Measurements from ENCODE around the gene TUBB4B.
"Not testable (repeated sequence)": the region's sequence is repeated elsewhere in the genome, so short reads cannot be mapped to it uniquely, and the experiment has no call there.

TUBB4B gene

GRCh38 chr9:137236936-137237421 lies 4.1 kb upstream of the TUBB4B start:
- peak in 1 of 14 donors; percentile 30 for DNase-seq

GRCh38 chr9:137237759-137238726 lies 3.0 kb upstream of the TUBB4B start:
- DNase-seq, result peak in 9 of 14 donors; percentile 33 to 77 (median 56)

- DNase-seq, result not testable (repeated sequence)
Measured at GRCh38 chr9:137239541-137240200, 1.4 kb upstream of the TUBB4B start.

- DNase-seq, result peak in 12 of 14 donors; percentile 56 to 88 (median 83)
Measured at GRCh38 chr9:137240318-137240840, 708 bp upstream of the TUBB4B start.

DNA sequence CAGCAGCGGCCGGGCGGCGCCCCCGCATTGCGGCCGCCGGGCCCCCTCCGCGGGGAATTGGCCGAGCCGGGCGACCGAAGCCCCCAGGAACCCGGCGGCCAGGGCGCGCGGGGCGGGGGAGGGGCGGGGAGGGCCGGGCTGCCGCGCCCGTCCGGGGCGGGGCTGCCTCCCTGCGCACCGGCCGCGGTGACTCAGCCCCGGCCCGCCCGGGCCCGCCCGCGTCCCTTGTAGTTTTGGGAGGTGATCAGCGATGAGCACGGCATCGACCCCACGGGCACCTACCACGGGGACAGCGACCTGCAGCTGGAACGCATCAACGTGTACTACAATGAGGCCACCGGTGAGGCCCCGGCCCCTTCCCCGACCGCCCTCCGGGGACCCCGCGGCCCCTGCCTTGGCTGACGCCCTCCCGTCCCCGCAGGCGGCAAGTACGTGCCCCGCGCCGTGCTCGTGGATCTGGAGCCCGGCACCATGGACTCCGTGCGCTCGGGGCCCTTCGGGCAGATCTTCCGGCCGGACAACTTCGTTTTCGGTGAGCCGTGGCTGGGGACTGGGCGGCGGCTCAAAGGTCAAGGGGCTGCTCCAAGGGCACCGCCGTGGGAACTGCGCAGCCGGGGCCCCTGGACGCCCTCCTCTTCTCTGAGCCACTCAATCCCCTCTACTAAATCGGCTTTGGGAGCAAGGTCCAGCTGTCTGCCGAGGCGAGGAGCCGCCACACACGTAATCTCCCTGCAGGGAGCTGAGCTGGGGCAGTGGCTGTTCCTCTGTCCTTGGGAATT lies 592 bp downstream of the TUBB4B start:
- peak in 3 of 14 donors; percentile 20 to 65 (median 34) for DNase-seq

DNA sequence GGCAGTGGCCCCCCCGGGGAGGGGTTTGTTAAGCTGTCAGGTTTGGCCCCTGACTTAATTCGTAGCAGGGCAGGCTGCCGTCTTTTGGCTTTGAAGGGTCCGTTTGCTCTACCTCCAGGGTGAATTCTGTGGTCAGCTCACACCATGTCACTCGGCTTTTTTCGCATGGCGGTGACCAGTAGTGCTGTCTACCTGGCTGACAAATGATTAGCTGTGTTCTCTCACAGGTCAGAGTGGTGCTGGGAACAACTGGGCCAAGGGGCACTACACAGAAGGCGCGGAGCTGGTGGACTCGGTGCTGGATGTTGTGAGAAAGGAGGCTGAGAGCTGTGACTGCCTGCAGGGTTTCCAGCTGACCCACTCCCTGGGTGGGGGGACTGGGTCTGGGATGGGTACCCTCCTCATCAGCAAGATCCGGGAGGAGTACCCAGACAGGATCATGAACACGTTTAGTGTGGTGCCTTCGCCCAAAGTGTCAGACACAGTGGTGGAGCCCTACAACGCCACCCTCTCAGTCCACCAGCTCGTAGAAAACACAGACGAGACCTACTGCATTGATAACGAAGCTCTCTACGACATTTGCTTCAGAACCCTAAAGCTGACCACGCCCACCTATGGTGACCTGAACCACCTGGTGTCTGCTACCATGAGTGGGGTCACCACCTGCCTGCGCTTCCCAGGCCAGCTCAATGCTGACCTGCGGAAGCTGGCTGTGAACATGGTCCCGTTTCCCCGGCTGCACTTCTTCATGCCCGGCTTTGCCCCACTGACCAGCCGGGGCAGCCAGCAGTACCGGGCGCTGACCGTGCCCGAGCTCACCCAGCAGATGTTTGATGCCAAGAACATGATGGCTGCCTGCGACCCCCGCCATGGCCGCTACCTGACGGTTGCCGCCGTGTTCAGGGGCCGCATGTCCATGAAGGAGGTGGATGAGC lies 1.4 kb downstream of the TUBB4B start:
- no peak for DNase-seq

- DNase-seq, result not testable (repeated sequence)
Measured at GRCh38 chr9:137243266-137243625, 2.2 kb downstream of the TUBB4B start.

DNA sequence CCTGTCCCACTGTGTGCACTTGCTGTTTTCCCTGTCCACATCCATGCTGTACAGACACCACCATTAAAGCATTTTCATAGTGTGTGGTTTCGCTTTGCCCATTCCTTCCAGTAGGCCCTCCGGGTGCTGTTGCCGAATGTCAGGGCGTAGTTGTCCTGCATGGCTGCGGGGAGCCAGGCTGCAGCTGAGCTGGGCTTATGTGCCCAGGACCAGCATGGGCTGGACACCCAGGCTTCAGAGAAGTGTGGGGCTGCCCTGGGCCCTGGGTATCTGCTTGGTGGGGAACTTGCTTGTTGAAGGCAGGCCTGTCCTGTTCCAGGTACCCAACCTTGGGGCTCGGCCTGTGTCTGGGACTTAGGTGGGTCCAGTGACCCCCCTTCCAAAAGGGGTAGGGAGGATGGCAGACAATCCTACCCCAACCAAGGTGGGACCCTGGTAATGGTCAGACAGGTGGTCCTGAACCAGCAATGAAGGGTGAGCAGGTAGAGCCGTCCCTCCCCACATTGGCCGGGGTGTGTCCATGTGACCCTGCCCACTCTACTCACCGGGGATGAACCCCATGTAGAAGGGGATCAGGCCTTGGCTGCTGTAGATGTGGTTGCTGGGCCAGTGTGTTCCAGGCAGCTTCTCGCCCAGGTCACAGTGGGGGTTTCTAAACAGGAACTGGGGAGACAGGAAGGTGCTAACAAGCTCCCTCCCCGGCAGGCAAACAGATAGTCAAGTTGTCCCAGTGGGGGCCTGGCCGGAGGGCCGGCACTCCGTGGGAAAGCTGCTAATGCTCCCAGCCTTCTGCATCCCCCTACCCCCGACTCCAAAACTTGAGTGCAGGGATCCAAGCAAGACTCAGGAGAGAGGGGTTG lies 2.8 kb downstream of the TUBB4B start:
- DNase-seq, result no peak

GRCh38 chr9:137244486-137245449 lies 3.7 kb downstream of the TUBB4B start:
- no peak for DNase-seq

- DNase-seq, result no peak
Measured at GRCh38 chr9:137245450-137246421, 4.6 kb downstream of the TUBB4B start.

- no peak for DNase-seq
Measured at GRCh38 chr9:137247135-137247915, 6.2 kb downstream of the TUBB4B start.

GRCh38 chr9:137247916-137248175 lies 6.8 kb downstream of the TUBB4B start:
- DNase-seq, result no peak

DNA sequence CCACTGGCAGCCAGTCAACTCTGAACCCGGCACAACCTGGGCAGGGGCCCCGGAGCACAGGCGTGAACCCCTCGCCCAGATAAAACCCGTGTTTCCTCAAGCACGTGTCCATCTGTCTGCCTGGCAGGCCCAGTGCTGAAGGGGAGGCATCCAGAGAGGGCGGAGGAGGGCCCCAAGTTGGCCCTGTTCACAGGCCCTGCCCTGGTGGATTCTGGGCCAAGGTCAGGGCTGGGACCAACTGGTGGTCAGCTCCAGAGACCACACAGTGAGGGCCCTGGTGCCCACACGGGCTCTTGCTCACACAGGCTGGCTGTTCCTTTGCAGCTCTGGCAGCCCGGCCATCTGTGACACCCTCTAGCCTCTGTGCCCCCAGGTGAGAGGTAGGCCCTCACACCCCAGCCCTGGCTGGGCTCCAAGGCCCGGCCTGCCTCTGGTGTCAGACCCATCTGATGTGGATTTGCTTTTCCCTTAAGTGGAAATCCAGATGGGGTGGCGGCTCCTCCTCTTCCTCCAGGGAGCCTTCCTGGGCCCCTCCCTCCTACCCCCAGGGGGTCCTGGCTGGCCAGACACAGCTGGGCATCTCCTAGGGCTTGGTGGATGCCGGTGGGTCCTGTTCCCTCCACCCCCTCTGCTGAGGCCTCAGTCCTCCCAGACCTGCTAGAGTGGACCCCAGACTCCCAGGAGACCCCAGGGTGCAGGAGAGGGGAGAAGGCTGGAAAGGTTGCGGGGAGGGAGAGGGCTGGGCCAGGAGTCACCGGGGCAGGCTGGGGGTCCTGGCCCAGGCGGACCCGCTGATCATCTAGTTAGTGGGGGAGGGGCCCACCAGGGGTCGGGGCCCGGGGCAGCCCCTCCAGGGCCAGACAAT lies 9.5 kb downstream of the TUBB4B start:
- DNase-seq, result no peak

DNA sequence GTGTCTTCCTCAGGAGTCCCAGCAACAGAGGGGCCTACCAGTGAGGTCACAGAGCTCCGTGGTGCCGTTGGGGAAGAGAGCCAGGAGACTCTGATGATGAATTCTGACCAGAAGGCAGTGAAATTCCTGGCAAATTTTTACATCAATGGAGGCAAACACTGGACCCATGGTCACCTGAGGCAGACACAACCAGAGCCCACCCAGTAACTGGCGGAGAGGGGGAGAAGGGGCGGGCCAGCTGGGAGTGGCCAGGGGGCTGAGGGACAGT lies 10.0 kb downstream of the TUBB4B start, which contains the start of gene STPG3:
STPG3 (plus strand) TSS at position 93 of the 268 bp plus-strand sequence; CDS start at position 94, 1 bp downstream.
- DNase-seq, result no peak

DNA sequence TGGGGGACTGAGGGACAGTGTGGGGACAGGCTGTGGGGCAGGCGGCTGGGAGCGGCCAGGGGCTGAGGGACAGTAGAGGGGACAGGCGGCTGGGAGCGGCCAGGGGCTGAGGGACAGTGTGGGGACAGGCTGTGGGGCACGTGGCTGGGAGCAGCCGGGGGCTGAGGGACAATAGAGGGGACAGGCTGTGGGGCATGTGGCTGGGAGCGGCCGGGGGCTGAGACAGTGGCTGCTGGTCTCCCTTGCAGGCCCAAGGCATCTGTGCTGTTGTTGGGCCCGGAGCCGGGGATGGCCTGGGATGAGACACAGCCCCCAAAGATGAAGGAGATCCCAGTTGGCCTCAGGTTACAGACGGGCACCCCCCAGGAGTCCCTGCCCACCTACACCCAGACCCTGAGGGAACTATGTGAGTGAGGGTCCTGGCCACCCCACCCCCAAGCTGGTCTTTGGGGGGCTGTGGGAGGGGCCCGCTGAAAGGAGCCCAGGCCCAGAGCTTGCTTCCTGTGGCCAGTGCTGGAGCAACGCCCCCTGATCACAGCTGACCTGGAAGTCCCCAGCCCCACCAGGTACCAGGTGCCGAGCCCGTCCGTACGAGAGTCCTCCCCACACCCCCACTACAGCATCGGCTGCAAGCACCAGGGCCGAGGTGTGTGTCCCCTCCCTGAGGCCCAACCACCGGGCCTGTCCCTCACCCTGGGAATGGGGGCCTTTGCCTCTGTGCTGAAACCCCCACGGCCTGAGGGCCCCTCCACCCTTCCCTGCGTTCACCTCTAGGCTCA lies 10.6 kb downstream of the TUBB4B start:
- DNase-seq, result no peak

Measured in C1 segment of cervical spinal cord (tissue), 14 donors.